NCI-H146 treated with DMSO at 0.1 percent for 48 hours (cell line): ENCODE measurements around the gene HIGD2A.

Experiments
- DNase-seq: peaks from one replicate; lab custom pipeline; 2025; ENCODE audit not compliant: unreplicated experiment; lab: John Stamatoyannopoulos, UW

Gene HIGD2A

DNA sequence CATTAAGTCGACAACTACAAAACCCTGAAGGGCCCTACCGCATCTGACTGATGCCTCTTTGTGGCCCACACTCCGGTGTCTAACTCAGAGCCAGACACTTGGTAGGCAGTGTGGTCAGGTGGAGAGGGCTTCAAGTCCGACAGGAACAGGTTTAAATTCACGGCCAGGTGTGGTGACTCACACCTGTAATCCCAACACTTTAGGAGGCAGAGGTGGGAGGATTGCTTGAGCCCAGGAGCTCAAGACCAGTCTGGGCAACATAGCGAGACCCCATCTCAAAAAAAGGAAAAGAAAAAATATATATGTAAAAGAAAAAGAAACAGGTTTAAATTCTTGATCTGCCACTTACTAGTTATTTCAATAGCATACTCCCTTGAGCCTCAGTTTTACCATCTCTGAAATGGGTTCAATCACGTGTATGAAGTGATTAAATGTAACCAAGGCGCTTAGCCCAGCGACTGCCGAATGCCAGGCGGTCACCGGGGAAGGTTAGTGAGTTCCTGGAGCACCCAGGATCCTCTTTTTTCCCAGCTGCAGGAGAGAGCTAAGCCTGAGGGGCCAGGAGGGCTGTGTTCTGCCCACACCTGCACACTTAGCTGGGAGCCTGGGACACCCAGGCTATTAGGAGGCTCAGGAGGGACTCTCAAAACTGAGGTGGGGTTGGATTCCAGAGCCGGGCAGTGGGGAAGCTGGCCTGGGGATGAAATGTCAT, 26.8 kb downstream of the HIGD2A start:
- DNase-seq = no peak

- DNase-seq = peak; percentile 65
Observed at GRCh38 chr5:176415952-176416924, 27.7 kb downstream of the HIGD2A start, which contains the start of gene CLTB. Gene CLTB (minus strand): TSS chr5:176416539. CDS start chr5:176416363, 176 bp downstream.

DNA sequence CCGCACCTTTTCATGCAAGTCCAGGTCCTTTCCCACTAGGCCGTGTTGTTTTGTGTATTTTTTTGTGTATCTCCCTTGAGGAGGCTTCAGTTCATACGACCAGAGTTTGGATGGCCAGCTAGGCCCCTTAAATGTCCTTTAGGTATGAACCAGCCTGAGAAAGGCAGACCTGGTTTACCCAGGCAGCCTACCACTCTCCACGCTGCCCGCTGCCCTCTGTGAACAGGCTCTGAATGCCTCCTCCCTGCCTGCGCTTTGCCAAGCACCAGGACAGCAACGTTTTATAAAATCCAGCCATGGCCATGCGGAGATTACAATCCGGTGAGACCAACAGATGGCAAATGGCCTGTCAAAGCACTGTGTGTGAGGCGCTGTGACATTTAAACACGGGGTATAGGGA, 28.4 kb downstream of the HIGD2A start:
- no peak for DNase-seq

GRCh38 chr5:176418251-176418650, 29.7 kb downstream of the HIGD2A start:
- DNase-seq = no peak

DNA sequence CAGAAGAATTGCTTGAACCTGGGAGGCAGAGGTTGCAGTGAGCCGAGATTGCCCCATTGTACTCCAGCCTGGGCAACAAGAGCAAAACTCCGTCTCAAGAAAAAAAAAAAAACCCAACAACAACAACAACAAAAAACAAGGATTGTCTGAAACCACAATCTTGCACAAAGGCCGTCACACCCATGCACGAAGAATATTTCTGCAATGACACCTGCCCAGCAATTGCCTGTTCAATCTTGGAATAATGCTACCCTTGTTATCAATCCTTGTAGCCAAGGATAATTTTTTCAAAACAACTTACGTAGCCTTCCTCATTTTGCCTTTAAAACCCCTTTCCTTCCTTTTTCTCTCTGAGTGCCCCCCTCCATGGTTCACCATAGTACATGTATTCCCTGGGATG, 31.5 kb downstream of the HIGD2A start:
- DNase-seq = no peak

DNA sequence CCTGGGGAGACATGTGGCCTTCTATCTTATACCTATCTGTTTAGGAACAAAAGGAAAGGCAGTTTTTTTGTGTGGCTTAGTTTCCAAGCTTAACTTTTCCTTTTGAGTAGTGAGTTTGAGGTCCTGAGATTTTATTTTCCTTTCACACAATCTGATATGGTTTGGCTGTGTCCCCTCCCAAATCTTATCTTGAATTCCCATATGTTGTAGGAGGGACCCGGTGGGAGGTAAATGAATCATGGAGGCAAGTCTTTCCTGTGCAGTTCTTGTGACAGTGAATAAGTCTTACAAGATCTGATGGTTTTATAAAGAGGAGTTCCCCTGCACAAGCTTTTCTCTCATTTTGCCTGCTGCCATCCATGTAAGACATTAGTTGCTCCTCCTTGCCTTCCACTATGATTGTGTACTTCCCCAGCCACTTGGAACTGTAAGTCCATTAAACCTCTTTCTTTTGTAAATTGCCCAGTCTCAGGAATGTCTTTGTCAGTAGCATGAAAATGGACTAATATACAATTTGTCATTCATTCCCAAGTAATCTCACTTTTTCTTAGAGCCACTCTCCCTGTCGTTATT, 32.5 kb downstream of the HIGD2A start:
- no peak for DNase-seq

GRCh38 chr5:176424181-176424580, 35.6 kb downstream of the HIGD2A start:
- no peak for DNase-seq

GRCh38 chr5:176425138-176425537, 36.6 kb downstream of the HIGD2A start:
- no peak for DNase-seq

- DNase-seq = no peak
Observed at GRCh38 chr5:176425791-176426190, 37.2 kb downstream of the HIGD2A start.

DNA sequence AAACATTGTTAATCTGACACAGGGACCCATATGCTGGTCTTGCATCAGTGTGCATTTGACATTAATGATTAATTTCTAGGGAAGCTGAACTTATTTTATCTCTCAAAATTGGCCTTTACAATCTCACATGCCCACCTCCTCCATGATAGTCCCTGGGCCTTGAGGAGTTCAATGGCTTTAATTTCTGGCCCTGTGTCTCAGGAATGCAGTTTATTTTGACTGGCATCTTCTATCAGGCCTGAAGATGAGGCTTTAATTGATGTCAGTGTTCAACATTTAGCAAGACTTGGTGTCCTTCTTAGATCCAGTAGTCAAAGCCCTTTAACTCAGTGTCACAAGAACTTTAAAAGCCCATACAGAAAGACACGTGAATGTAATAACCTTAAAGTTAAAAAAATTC, 38.3 kb downstream of the HIGD2A start:
- DNase-seq = no peak

DNA sequence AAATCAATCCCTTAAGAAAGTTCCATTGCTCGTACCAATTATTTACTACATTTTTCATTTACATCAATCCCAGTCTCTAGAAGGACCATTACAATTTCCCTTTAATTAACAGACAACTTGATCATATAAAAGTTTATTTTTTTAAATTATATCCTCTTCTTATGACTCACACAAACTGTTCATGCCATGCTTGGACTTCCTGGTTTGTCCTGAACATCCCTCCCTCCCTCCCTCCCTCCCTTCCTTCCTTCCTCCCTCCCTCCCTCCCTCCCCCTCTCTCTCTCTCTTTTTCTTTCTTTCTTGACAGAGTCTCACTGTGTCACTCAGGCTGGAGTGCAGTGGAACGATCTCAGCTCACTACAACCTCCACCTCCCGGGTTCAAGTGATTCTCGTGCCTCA, 39.4 kb downstream of the HIGD2A start:
- DNase-seq = no peak

DNA sequence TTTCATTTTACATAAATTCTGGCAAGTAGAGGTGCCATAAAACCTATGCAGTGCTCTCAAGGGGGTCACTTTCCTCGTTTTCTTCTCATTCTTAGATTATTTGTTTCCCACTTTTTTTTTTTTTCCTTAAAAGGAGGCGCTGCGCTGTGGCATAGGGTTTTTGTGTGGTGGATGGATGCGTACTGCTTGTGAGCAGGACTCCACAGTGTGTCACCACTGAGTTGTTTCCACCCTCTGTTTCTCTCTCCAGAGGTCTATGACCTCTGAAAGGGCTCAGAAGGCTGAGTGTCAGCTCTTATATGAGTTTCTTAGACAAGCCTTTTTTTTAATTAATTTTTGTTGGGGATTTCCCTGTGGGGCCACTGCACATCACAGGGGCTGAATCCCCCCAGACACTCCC, 41.4 kb downstream of the HIGD2A start:
- no peak for DNase-seq

DNA sequence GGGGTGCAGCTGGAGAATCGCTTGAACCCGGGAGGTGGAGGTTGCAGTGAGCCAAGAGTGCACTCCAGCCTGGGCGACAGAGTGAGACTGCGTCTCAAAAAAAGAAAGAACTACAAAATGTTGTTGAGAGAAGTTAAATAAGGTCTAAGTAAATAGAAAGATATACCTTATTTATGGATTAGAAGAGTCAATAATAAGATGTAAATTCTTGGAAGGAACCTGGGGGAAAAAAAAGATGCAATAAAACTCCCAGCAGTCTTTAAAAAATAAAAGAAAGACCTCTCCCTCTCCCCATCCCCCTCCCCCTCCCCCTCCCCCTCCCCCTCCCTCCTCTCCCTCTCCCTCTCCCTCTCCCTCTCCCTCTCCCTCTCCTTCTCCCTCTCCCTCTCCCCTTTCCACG, 44.2 kb downstream of the HIGD2A start:
- no peak for DNase-seq

DNA sequence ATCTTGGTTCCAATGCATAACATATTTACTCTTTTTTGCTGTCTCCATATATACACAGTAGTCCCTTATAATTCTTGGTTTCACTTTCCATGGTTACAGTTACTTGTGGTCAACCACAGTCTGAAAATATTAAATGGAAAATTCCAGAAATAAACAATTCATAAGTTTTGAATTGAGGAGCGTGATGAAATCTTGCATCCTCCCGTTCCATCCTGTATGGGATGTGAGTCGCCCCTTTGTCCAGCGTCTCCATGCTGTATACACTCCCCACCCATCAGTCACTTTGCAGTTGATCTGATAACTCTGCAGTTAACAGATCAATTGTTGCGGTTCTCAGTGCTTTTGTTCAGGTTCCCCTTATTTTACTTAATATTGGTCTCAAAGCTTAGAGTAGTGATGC, 48.1 kb downstream of the HIGD2A start:
- no peak for DNase-seq

DNA sequence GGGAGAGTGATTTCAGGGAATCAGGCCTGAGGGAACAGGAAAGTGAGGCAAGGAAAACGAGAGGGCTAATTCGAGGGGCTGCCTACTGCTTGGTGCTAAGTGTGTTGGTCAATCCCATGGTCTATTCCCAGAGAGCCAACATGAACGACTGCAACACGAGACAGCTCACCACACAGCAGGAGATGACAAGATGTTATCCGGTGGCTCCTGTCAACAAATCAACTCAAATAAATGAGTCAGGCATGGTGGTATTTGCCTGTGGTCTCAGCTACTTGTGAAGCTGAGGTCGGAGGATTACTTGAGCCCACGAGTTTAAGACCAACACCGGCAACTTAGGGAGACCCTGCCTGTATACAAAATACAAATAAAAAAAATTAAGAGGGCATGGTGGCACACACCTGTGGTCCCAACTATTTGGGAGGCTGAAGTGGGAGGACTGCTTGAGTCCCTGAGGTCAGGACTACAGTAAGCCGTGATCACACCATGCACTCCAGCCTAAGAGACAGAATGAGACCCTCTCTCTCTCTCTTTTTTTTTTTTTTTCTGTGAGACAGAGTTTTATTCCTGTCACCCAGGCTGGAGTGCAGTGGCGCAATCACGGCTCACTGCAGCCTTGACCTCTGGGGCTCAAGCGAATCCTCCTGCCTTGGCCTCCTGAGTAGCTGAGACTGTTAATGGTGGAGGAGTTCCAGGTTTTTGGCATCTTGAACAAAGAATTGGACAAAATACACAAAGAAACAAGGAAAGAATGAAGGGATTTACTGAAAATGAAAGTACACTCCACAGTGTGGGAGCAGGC, 50.6 kb downstream of the HIGD2A start:
- no peak for DNase-seq
